ENCODE measurements around the gene PPP1R15B.

Gene PPP1R15B

DNA sequence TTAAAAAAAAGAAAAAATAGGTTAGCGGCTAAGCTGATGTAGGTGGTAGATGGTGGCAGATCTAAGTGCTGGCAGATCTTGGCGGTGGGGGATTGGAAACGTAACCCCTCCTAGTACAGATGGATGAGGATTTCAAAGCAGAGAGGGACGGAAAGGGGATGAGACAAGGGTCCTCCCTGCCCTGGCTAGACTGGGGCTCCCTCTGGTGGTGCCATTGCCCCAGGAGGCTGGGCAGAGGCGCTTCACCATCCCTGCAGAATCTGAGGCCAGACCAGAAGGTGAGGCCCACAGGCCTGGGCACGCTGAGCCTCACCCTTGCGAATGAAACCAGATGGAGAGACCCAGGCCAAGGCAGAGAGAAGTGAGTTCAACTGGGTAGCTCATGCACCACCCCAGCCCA, 44.9 kb downstream of the PPP1R15B start:
- no peak for DNase-seq (ENCODE audit: low read depth)

DNA sequence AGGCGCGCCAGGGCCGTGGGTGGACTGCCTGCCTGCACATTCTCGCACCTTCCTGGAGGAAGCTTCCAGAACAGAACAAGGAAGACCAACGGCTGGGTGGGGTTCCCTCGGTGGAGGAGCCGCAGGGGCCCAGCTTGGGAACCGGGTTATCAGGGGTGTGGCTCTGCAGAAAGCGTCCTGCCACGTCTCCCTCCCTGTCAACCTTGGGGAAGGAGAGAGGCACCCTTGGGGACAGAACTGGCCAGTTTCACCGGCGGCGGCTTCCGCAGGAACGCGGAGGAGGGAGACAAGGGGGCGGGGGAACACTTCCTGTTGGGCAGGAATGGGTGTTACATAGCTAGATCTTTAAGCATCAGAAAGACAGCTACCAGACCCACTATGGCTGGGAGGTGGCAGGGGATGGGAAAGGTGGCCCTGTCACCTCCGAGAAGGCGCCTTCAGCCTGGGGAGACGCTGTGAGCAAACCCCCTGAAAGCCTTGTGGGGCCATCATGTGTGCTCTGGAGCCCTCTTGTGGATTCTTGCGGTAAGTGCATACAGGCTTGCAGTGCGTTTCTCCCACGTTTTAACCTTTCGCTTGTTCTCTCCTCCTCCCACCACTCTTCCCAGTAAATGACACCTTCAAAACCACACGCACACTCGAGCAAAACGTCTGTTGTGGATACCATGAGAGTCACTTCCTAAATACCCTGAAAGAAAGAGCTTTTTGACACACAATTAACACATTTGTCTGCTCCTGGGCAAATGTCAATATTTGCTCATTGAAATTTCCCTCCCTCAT, 48.1 kb downstream of the PPP1R15B start:
- DNase-seq (ENCODE audit: low read depth): peak; percentile 69

DNA sequence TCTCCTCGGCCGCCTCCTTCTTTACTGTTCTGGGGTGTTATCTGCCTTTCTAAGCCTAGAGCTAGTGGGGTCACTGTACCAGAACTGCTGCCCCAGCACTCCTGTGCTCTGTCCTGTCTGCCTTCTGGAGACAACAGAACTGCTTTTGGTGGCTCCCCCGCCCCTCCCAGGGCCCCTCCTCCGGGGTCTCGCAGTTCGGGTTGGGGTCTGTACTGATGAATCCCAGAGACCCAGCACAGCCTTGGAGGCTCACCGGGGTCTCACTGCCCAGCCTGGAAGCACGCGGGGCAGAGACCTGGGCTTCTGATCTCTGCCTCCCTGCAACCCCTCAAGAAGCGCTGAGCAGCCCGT, 48.7 kb downstream of the PPP1R15B start:
- no peak for DNase-seq (ENCODE audit: low read depth)

DNA sequence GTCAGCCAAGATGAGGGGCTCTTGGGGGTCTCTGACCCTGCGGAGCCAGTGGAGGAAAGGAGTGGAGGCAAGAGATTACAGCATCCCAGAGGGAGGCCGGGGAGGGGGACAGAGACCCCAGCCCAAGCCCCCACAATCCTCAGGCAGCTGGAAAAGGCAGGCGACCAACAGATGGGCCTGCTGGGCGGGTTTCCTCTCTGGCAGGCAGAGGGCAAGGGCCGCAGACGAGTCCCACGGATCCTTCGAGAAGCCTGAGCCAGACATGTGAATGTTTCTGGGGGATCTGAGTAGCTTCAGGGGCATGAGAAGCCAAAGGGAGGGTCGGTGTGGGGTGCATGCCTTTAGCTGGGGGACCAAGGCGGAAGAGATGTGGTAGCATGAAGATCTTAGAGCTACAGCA, 49.8 kb downstream of the PPP1R15B start:
- no peak for DNase-seq (ENCODE audit: low read depth)

DNA sequence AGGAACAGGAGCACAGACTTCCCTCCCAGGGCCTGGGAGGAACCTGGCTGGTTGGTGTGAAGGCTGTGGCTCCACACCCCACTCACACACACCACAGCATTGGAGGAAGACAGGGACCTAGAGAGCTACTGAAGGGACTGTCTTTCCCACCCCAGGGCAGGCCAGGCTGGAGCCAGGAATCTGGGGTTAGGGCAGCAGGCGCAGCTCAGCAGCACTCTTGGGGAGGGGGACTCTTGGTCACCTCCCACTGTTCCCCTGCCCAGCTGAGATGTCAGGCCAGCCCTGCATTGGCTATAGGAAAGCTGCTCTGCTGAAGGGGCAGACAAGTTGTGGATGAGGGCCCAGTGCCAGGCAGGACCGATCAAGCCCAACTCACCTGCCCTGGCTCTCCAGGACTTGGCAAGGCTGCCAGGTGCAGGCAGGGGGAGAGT, 50.3 kb downstream of the PPP1R15B start:
- no peak for DNase-seq (ENCODE audit: low read depth)

DNA sequence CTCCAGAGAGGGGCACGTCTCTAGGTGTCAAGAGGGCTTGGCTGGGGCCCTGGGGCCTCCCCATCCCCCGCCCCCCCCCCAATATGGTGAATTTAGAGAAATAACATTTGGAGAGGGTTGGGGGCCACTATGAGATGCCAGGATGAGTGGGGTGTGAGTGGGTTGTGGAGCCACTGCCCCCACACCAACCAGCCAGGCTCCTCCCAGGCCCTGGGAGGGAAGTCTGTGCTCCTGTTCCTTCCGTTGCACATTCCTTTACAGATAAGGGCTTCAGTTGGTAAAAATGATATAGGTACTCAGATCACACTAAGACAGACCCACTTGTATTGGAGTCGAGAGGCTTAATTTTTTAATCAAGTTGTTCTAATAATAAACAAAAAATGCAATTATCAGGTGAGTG, 51.3 kb downstream of the PPP1R15B start:
- DNase-seq (ENCODE audit: low read depth): no peak

DNA sequence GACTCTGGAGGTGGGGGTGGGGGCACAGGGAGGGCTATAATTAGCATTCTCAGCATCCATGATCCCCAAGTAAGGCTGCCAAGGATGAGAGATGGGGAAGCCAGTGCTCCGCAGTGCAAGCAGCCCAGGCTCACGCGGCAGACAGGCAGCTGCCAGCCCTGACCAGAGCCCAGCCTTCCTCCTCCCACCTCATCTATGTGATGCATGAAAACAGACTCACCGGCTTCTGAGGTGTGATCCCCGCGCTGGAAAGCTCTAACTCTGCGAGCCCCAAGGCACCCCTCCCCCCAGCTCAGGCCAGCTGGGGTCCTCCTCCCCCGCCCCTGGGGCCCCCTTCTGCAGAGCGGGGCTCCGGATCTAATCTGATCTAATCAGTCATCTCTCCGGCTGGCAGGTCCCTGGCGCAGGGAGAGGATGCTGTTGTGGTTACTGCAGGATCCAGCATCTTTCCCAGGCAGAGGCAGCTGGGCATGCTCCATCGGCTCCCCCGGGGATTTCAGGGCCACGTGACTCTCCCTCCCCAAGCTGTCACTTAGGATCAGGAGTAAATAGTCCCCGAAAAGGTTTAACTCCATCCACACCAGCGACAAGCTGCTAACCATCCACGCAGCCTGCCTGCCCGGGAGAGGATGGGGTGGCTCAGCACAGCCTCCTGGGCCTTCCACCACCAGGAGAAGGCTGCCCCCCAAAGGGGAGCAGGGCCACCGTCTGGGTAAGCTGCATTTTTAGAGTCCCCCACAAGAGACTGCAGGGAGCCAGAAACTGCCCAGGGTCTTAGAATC, 52.0 kb downstream of the PPP1R15B start, which contains the start of gene PLEKHA6:
Gene PLEKHA6 (minus strand): TSS at position 456 of the 782 bp plus-strand sequence. CDS start 86,202 bp downstream, outside the sequence.
- DNase-seq (ENCODE audit: low read depth): peak; percentile 54

DNA sequence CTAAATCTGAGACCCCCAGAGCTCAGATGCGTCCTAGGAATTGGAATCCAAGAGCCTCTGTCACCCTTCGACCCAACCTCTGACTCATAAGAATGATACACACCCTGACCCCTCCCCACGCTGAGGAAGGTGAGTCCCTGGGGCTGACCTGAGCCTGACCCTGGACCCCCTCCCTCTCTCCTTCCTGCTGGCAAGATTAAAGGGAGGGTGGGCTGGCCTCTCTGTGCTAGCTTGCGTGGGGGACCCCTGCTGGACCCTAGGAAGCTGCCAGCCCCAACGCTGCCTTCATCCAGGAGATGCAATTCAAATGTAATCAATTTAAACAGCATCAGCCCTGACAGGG, 52.5 kb downstream of the PPP1R15B start:
- DNase-seq (ENCODE audit: low read depth): no peak

DNA sequence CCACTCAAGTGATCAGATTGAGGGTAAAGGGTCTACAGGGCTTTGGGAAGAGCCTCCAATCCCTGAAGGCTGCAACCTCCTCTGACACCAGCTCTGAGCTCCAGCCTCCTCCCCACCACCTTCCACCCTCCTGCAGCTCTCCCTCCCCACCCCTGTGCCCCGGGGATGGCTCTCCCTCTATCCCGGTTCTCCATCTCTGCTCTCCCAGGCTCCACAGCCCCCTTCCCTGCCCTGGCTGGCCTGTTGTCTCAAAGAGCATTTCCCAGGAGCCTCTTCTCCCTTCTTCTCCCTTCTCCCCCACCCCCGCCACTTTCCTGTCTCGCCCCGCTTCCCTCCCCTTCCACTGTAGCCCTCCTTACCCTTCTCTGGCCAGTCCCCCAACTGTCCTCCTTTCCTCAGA, 53.0 kb downstream of the PPP1R15B start:
- DNase-seq (ENCODE audit: low read depth): no peak

DNA sequence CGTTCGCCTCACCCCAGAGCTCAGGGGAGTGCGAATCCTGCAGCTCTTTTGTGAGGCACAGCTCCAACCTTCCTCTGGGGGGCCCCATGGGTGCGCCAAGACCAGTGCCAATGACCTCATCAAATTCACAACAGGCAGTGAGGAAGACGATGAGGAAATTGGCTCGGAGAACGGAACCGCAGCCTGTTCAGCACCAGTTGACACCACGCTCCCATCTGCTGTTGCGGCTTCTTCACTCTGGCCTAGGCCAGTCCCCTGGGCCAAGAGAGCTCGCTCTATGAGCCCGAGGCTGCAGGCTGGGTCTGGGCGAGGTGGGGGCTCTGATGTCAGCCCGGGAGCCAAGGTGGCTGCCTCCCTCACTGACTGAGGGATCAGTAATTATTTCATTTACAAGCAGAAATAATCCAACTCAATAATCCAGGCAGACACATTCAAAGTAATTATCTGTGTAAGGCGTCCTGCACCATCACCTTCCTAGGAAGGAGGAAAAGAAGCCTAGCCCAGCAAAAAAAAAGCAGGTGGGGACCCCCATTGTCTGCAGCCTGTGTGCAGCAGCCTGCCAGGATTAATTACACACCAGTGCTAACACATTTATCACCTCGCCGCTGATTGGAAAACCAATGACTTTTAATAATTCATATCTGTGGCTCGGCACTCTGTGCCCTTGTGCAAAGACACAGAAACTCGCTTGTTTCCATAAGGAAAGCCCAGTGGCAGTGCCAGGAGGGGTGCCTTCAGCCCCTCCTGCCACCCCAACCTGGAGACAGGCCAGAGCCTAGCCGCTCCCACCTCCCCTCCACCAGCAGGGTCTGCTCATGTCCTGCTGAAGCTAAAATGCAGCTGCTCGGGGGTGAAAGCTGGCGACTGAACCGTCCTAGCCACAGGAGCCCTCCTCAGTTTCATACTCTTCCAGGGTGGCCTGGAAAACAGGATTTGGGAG, 53.8 kb downstream of the PPP1R15B start:
- peak; percentile 33 for DNase-seq (ENCODE audit: low read depth)

DNA sequence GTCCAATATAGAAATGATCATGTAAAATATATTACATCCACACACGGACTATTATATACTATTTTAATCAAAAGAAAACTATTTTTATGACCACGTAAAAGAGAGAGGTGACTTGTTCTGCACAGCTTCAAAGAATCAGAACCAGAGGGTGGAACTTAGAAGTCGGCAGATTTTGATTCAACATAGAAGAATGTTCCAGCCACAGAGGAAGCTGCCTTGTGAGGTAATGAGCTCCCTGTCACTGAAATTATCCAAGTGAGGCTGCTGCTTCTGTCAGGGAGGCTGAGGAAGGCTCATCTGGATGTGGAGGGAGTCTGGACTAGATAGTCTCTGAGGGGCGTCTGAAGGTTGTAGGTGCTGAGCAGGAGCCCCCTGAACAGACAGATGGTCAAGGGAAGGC, 54.6 kb downstream of the PPP1R15B start:
- DNase-seq (ENCODE audit: low read depth): peak; percentile 61

DNA sequence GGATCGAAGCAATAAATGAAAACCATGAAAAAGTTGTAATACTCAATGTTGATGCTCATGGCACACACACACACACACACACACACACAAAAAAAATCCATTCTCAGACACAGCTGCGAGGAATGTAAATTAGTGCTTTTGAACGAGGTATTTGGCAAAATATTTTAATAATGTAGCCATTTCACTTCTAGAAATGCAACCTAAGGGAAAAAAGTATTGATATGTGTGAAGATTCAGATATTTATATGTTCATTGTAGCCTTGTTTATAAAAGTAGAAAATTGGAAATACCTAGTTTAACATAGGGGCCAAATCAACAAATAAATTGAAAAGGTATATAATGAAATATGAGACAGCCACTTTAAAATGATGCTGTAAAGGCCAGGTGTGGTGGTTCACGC, 55.7 kb downstream of the PPP1R15B start:
- no peak for DNase-seq (ENCODE audit: low read depth)

DNA sequence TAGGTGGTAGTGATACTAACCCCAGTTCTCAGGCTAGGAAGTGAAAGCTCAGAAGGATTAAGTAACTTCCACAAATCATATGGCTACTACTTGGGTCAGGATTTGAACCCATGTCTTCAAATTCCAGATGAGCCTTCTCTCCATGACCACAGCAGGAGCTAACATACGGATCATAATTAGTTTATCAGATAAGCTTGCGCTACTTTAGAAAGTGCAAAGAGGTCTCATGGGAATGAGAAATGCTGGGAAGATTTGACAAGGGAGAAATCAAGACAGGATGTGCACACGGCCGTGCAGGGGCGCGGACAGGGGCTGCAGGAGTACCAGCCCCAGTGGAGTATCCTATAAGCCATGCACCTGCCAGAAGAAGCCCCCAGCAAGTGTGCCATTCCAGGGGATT, 57.0 kb downstream of the PPP1R15B start:
- DNase-seq (ENCODE audit: low read depth): no peak

Measured in iris pigment epithelial cell (primary cell).